HG03521 (cell line): Measurements from ENCODE around the gene GSTCD.
"Not testable (repeated sequence)": the region's sequence is repeated elsewhere in the genome, so short reads cannot be mapped to it uniquely, and the experiment has no call there.

Experiments used
- ATAC-seq: cut with Tn5 transposase; IDR thresholded peaks from one replicate; pipeline ENCODE4 v1.9.1; 2021; ENCODE audit warnings: mild to moderate bottlenecking, moderate library complexity; ENCODE audit not compliant: unreplicated experiment

The GSTCD gene, protein sequence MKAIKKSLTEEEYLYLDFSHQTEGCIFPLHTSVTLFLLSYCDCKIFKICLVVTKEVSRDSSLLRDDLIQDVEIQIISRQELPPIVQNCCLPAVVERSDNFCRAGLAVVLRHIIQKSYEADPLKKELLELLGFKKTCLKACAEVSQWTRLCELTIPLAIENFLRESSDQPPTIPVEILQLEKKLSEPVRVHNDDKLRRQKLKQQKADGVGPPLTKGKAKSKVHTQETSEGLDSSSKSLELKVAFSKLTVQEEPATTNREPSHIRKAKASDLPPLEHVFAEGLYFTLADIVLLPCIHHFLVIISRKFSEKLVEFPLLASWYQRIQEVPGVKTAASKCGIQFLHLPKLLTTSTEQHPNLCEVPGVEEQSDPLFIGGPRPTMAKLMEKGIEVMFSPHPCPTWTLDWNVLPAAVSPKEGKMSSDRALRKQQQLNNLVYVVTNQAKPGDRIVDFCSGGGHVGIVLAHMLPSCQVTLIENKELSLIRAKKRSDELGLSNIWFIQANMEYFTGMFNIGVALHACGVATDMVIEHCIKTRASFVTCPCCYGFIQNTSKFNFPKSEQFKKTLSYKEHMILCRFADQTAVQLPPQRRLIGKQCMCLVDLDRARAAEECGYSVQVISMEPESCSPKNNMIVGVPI

DNA sequence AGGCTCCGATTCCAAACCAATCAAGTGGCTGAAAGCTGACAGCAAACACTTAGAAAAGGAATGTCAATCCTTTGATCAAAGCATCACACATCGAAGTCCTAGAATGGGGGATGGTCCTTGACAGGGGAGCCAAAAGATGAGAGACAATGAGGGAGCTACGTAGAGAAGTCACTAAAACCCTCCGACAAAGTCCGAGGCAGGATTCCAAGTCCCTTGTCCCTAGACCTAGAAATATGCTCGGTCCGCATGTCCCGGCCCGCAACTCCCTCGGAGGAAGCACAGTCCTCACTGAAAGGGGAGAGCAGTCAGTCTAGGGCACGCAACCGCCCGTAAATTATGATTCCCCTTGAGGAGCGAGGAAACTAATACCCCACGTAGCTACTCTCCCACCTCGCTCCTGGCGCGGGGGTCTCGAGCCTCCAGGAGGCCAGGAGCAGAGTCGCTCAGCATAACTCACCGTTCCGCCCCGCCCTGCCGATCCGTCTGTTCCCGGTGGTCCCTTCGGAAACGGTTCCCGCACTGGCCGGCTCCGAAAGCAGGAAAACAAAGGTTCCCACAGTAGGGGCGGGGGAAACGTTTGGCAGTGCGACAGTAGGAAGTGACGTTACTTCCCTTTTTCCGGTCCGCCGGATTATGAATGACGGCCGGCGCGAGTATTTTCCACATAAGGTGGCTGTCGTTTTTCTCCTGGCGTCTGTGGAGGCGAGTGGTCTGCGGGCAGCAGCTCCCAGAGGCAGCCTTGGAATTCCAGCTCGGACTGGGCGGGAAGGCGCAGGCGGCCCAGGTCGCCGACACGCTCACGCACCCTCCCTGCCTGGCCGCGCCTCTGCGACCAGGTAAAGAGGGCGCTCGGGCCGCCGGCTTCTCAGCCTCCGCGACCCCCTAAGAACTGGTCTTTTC is at the start of gene GSTCD, which contains the start of gene INTS12:
Gene GSTCD, plus strand, starts transcription at position 604 of the 900 bp plus-strand sequence. CDS start 8,830 bp downstream, outside the sequence.
Gene INTS12, minus strand, starts transcription at position 509 of the 900 bp plus-strand sequence. CDS start 8,684 bp downstream, outside the sequence.
- ATAC-seq = peak; percentile 80

- no peak for ATAC-seq
Observed at GRCh38 chr4:105659190-105659589, 49.4 kb upstream of the GSTCD start.

DNA sequence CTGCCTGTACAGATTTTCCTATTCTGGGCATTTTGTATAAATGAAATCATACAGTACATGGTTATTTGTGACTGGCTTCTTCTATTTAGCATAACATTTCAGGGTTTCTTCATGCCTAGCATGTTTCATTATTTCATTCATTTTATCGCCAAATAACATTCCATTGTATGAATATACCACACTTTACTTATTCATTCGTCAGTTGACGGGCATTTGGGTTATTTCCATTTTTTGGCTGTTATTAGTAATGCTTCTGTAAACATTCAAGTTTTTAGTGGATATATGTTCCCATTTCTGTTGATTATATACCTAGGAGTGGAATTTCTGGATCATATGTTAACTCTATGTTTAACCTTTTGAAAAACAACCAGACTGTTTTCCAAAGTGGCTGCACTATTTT is 47.6 kb upstream of the GSTCD start:
- no peak for ATAC-seq

DNA sequence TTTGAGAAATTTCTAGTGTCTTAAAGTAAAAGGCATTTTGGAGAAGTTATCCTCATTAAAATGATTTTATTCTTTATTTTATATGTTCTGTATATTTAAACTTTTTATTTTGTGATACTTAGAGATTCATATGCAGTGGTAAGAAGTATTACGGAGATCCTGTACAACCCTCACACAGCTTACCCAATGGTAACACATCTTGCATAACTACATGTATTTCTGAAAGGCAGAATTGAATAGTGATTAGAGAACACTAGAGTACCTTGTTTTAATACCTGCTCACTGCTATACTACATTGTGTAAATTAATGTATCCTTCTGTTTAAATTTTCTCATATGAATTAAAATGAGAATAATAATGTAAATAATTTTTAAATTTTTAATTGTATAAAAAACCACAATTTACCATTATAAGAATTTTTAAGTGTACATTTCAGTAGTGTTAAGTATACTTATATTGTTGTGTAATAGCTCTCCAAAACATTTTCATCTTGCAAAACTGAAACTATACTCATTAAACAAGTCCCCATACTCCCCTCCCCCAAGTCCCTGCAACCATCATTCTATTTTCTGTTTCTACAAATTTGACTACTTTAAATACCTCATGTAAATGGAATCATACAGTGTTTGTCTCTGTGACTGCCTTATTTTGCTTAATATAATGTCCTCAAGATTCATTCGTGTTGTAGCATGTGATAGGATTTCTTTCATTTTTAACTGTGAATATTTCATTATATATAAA is 45.5 kb upstream of the GSTCD start:
- ATAC-seq = no peak

DNA sequence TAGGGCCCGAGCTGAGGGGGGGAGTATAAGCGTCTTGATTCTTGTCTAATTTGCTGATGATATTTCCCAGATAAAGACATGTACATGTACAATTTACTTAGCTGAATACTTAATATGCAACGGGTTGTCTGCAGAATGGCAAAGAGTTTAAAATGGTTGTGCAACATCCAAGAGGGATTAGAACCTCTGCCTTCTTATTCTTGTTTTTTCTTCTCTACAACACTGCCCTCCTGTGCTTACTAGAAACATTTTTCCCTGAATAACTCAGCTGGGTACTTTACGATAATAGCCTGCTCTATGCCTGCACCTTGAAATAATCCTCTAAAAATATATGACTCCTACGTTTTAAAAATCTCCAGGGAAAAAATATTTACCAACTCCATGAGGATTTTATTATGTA is 41.9 kb upstream of the GSTCD start:
- ATAC-seq = no peak

DNA sequence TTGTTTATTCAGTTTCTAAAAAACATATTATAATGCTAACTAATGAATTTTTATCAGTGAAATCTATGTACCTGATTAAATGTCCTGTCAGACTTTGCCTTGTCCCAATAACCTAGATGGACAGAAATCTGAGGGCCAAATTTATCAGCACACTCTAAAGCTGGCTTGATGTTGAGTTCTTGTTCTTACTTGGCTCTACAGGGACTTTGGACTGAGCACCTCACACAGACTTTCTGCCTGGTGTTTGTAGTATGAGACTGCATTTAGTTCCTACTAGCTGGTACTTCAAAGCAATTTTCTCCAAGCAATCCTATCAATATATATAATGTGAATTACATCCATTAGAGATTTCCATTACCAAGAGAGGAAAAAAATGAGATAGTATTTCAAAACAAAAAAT is 37.9 kb upstream of the GSTCD start:
- no peak for ATAC-seq

DNA sequence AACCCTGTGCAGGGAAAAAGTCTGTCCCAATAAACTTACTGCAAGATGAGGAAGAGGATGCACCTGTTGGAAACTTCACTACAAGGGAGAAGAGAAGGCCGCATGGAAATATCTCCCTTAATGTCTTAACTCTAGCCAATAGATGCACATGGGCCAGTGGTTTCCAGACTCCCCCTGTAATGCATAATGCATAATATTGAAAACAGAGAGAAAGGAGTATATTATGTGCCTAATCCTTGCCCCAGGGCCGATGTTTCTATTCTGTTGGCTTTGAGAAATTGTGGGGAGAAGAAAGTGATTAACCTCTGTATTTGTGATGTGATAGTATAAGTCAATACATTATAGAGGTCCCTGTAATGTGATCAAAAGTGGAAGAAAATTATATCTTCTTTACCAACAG is 37.3 kb upstream of the GSTCD start:
- ATAC-seq = no peak

- no peak for ATAC-seq
Observed at GRCh38 chr4:105674011-105674410, 34.6 kb upstream of the GSTCD start.

GRCh38 chr4:105677709-105678108 is 30.9 kb upstream of the GSTCD start:
- no peak for ATAC-seq

- ATAC-seq = no peak
Observed at GRCh38 chr4:105679186-105679585, 29.4 kb upstream of the GSTCD start.

DNA sequence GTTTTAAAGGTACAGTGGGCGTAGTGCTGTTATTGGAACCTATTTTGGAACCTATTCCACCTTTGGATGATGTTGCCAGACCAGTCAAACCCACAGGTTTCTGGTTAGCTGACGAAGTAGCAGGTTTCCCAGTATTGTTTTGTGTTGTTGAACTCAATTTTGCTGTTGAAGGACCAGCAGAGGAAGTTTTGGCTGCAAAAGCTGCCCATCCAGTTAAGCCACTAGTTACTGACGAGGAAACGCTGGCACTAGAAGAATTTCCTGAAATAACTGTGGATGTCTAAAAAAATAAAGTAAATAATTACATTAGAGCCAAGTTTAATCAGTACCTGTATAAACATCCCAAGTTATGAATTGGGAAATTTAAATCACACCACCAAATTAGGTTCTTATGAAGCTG is 25.5 kb upstream of the GSTCD start:
- no peak for ATAC-seq

DNA sequence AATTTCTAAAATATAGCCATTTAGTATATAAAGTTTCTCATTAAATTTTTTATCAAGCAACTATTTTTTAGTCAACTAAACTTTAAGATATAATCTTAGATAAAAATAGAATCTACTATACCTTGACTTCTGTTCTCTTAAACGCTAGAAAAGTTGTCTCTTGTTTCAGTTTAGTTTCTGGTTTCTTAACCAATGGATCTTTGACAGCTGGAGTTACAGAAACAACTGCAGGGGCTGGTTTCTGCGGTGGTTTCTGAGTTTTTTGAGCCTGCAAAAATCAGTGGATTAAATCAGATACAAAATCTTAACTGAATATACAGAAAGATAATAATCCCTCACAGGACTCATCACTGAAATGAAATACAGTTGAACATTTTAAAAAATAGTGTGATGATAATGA is 22.0 kb upstream of the GSTCD start:
- peak; percentile 73 for ATAC-seq

DNA sequence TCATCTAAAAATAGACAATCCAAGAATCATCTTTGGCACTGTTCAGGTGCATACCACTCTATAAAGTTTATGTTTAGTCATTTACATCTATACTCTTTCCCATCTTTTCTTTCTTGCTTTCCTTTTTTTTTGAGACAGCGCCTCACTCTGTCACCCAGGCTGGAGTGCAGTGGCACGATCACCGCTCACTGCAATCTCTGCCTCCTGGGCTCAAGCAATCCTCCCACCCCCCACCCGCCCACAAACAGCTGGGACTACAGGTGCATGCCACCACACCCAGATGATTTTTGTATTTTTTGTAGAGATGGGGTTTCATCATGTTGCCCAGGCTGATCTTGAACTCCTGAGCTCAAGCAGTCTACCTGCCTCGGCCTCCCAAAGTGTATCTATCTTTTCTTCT is 13.8 kb upstream of the GSTCD start:
- ATAC-seq = not testable (repeated sequence)

DNA sequence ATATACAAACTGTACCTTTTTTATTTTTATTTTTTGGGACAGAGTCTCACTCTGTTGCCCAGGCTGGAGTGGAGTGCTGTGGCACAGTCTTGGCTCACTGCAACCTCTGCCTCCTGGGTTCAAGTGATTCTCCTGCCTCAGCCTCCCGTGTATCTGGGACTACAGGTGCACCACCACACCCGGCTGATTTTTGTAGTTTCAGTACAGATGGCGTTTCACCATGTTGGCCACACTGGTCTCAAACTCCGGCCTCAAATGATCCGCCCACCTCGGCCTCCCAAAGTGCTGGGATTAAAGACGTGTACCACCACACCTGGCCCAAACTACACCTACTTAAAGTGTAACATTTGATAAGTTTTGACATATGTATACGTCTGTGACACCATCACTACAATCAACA is 12.8 kb upstream of the GSTCD start:
- ATAC-seq = not testable (repeated sequence)

GRCh38 chr4:105698607-105699006 is 10.0 kb upstream of the GSTCD start:
- ATAC-seq = no peak

- ATAC-seq = no peak
Observed at GRCh38 chr4:105707782-105708180, 803 bp upstream of the GSTCD start.

GRCh38 chr4:105709081-105709450 is 482 bp downstream of the GSTCD start:
- ATAC-seq = peak; percentile 34

DNA sequence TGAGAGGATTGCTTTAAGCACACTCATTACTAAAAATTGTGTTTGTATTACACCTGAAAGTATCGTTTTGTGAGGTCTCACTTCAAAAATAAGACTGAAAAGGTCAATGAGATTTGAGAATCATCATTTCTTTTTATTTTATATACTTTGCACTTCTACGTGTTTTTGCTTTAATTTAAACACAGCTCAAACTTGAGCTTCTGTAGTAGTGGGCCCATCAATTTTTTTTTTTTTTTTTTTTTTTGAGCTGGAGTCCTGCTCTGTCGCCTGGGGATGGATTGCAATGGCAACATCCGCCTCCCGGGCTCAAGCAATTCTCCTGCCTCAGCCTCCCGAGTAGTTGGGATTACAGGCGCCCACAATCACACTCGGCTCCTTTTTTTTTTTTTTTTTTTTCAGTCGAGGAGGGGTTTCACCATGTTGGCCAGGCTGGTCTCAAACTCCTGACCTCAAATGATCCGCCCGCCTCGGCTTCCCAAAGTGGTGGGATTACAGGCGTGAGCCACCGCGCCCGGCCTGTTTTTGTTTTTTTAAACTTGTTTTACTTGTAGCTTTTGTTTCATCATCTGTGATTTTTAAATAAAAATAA is 1.5 kb downstream of the GSTCD start:
- ATAC-seq = no peak

DNA sequence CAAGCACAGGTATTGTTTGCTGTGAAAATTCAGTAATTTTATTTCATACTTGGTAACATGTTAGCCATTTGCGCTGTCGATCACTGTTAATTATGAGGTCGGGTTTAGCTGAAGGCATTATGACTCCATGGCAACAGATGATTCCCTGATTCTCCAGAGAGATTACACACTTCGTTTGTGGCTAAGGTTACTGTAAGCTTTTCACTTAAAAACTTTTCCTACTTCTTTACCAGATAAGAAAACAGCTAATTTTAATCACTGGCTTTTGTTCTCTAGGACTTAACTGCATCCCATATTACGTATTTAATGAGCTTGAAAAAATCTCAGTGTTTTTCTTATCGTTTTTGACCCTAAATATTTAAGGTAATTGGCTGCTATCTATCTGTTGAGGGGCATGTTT is 2.1 kb downstream of the GSTCD start:
- ATAC-seq = no peak

DNA sequence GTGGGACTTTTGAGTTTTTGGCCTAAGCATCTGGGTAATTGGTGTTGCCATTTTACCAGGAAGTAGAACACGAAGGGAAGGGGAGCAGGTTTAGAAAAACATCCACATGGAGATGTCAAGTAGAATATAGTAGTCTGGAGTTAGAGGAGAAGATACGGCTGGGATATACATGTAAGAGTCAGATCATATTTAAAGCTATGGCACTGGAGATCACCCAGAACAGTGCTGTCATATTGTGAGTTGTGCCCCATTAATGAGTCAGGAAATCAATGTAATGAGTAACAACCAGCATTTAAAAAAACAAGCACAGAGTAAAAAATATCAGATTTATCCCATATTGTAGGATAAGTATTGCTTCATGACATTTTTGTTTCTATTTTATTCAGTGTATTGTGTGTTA is 4.2 kb downstream of the GSTCD start:
- no peak for ATAC-seq
